HG03175 (cell line): ENCODE data around the gene EARS2.
"Not testable (repeated sequence)": the region's sequence is repeated elsewhere in the genome, so short reads cannot be mapped to it uniquely, and the experiment has no call there.

Experiments
- ATAC-seq: cut with Tn5 transposase; IDR thresholded peaks from one replicate; pipeline ENCODE4 v1.9.1; 2021; ENCODE audit warnings: mild to moderate bottlenecking, moderate library complexity; ENCODE audit not compliant: unreplicated experiment

Gene EARS2

DNA sequence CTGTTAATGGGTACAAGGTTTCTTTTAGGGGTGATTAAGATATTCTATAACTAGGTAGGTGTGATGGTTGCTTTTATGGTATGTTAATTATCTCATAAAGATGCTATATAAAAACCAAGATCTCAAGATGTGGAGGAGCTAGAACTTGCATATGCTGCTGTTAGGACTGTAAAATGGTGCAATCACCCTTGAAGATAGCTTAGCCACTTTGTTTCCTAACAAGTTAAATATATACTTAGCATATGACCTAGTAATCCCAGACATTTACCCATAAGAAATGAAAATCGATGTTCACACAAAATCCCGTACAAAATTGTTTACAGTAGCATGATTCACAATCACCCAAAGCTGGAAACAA lies 71.9 kb downstream of the EARS2 start:
- ATAC-seq = no peak

DNA sequence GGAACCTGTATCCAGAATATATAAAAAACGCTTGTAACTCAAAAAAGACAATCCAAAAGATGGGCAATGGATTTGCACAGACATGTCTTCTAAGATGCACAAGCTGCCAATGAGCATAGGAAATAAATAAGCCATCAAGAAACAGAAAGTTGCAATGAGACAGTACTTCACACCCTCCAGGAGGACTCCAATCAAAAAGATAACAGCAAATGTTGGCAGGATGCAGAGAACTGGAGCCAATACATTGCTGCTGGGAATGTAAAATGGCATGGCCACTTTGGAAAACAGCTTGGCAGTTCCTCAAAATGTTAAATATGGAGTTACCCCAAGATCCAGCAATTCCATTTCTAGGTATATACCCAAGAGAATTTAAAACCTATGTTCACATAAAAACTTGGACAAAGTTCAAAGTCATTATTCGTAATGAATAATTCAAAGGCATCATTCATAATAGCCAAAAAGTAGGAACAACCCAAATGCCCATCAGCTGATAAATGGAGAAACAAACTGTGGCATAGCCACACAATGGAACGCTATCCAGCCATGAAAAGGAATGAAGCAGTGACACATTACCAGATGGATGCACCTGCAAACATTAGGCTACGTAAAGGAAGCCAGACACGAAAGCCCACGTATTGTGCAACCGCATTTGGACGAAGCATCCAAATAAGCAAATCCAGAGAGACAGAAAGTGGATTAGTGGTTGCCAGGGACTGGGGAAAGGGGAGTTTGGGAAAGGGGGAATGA lies 72.5 kb downstream of the EARS2 start:
- no peak for ATAC-seq

DNA sequence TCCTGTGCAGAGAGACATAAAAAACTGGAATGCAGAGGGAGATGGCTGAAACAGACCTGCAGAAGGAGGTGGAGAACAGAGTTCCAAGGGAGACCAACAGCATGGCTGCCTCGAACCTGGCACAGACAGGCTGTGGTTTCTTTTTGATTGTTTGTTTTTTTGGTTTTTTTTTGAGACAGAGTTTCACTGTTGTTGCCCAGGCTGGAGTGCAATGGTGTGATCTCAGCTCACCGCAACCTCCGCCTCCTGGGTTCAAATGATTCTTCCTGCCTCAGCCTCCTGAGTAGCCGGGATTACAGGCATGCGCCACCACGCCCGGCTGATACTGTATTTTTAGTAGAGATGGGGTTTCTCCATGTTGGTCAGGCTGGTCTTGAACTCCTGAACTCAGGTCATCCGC lies 73.7 kb downstream of the EARS2 start:
- ATAC-seq = not testable (repeated sequence)

DNA sequence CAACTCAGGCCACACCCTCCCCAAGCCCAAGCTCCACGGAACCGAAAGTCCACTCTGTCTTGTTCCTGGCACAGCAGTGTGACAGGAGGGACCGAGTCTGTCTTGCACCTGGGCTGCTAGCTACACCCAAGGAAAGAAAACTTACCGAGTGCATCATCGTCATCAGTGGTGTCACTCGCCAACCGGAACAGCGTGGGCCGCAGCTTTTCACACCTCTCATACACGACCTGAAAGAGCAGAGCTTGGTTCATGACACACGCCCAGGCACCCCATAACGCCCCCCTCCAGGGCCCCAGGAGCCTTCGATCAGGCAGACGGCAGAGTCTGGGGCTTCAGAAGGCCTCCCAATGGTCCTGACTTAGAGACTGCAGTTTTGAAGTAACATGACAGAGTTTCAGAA lies 74.4 kb downstream of the EARS2 start:
- peak; percentile 94 for ATAC-seq

GRCh38 chr16:23480257-23480656 lies 76.9 kb downstream of the EARS2 start:
- no peak for ATAC-seq

- ATAC-seq = no peak
Measured at GRCh38 chr16:23479138-23479537, 78.0 kb downstream of the EARS2 start.

- ATAC-seq = no peak
Measured at GRCh38 chr16:23478566-23478965, 78.6 kb downstream of the EARS2 start.

GRCh38 chr16:23476289-23476688 lies 80.9 kb downstream of the EARS2 start:
- no peak for ATAC-seq
